ENCODE measurements around the gene AMZ1.

Gene AMZ1

DNA sequence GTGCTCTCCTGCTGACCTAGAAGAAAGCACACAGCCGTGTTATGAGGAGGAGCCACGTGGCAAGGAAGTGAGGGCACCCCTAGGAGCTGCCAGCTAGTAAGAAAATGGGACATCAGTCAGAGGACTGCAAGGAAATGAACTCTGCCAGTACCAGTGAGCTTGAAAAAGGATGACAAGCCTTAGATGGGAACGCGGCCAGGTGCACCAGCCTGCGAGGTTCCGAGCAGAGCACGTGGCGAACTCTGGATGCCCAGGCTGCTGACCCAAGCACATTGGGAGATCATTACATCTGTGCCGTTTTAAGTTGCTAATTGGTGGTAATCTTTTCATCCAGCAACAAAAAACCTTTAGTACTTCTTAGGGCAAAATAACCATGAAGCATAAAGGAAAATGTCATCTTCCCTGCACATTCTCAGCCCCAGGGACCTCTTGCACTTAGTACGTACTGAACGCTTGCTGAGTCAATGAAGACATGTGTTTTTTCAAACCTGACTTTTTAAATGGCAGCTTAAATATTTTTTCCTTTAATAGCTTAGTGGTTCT lies 69.4 kb downstream of the AMZ1 start:
- no peak for DNase-seq

DNA sequence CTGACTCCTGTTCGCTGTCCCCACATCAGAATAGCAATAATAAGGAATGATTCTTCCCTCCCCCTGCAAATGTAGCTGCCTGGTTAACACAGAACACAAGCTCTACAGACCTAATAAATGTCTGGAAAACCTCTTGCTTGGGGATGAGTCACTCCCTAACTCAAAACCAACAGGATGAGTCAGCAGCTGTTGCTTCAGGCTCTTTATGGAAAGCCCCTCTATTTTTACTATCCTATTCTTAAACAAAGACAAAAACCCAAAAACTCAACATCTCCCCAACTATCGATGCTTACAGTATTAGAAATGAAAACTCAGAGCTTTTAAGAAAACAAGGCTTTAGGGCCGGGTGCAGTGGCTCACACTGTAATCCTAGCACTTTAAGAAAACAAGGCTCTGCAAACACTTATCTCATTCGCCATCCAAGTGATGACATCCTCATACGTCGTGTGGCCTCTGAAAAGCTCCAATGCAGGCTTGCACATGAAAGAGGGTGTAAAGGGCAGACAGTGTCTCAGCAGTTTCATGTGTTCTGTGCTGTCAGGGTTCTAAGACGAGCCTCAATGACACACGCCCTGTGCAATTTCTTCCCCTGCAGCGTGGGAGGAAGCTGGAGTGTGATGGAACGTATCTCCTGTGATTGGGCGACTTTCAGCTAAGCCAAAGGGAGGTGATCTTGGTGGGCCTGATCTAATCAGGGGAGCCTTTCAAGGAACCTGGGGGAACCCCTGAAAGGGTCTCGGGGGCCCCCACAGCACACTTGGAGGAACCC lies 70.1 kb downstream of the AMZ1 start:
- DNase-seq, result no peak

- DNase-seq, result no peak
Observed at GRCh38 chr7:2758673-2759616, 70.9 kb downstream of the AMZ1 start.

DNA sequence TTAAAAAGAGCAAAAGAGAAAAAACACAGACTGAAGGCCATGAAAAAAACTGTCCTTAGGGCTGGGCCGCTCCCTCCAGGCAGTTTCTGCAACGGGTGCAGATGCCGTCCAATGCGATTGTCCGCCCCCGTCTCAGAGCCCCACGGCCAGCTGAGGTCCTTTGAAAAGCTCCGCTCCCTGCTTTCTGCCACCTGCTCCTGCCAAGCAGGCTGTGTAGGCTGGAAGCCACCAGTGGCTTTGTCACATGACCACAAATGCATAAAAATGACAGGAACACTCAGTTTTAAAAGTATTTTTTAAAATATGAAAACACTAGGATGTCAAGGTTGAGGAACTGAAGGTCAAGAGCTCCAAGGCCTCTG lies 71.7 kb downstream of the AMZ1 start:
- DNase-seq, result no peak

DNA sequence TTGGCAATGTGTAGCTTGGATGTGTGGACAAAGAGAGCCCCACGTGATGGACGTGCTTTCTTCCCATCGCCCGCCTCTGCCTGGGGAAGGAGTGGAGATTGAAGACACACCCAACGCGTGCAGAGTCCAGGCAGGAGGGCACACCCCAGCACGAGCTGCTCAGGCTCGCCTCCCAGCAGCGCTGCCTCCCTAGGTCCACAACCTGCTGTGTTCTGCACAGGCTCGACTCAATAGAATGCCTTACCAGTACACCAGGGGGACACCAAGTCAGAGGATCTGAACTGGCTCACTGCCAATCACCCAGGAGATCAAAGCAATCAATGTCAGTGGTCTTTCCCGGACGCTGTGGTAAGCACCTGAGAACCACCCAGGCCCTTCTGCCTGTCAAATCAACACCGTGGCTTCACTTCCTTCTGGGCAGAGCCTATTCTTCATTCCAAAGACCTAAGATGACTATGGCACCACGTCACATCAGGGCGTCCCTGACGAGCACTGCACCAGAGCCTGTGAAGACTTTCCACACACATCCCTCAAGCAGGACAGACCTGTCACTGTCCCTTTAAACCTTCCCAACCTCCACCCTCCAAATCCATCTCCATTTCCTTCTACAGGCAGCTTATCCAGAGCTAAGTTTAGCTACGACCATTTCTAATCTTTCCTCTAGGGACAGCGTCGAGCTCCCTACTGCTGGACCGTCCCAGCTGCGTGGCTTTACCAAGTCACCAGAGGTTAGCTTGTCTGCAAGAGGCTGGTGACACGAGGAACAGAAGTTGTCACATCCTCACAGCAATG lies 72.3 kb downstream of the AMZ1 start:
- DNase-seq, result no peak

- DNase-seq, result no peak
Observed at GRCh38 chr7:2761131-2761624, 73.2 kb downstream of the AMZ1 start.

GRCh38 chr7:2761801-2762497 lies 73.9 kb downstream of the AMZ1 start:
- no peak for DNase-seq

- DNase-seq, result no peak
Observed at GRCh38 chr7:2763597-2763996, 75.6 kb downstream of the AMZ1 start.

DNA sequence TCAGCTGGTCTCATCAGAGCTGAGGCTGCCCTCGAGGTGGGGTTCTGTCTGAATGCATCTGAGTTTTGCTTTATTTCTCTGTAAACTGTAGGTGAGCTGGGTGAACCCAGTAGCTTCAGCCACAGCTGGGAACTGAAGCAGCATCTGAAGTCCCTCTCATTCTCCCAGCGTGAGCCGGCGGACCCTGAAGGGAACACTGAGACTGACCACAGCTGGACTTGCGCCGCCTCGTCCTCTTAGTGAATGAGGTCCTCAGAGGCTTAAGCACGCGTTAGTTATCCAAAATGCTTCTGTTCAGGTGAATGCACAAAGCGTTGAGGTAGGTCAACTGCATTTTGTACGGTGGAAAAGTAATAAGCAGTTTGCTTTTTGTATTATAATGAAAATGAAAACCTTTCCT lies 76.6 kb downstream of the AMZ1 start:
- DNase-seq, result no peak
